ENCODE data around the gene CTRB2.
A peak's percentile ranks its signal among the peaks of the same experiment; 100 is the strongest.
"Not testable (repeated sequence)": the region's sequence is repeated elsewhere in the genome, so short reads cannot be mapped to it uniquely, and the experiment has no call there.

The CTRB2 gene

DNA sequence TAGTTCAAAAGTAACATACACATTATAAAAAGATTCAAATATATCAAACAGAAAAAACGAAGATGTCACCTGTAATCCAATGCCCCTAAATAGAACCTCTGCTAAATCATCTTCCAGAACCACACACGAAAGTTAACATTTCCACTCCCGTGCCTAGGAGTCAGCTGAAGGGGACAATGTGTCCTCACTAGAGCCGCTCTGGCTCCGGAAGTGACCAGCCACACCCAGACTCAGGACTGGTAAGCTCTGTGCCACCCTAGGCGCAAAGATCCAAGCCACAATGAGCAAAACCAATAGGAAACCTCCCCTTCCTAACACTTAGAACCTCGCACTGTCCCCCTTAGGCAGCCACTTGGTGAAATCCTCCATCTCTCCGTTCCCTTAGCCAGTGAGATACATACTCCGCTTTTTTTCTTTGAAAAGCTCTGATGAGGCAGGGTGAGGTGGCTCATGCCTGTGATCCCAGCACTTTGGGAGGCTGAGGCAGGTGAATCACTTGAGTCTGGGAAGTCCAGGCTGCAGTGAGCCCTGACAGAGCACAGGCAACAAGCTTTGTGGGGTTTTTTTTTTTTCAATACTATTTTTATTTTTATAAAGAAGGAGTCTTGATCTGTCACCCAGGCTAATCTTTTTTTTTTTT lies 23.6 kb upstream of the CTRB2 start:
- TF ChIP-seq TAF1 (IDR thresholded peaks at IDR 0.05; ENCODE audit: borderline replicate concordance, low read depth, low read length) (no peak), POLR2A (IDR thresholded peaks at IDR 0.05; ENCODE audit: low read depth, low read length) (no peak), POLR2AphosphoS5 (IDR thresholded peaks at IDR 0.05; ENCODE audit: low read depth, low read length) (no peak)
- DNase-seq (ENCODE audit: insufficient read length) (no peak), FAIRE-seq (no peak)

DNA sequence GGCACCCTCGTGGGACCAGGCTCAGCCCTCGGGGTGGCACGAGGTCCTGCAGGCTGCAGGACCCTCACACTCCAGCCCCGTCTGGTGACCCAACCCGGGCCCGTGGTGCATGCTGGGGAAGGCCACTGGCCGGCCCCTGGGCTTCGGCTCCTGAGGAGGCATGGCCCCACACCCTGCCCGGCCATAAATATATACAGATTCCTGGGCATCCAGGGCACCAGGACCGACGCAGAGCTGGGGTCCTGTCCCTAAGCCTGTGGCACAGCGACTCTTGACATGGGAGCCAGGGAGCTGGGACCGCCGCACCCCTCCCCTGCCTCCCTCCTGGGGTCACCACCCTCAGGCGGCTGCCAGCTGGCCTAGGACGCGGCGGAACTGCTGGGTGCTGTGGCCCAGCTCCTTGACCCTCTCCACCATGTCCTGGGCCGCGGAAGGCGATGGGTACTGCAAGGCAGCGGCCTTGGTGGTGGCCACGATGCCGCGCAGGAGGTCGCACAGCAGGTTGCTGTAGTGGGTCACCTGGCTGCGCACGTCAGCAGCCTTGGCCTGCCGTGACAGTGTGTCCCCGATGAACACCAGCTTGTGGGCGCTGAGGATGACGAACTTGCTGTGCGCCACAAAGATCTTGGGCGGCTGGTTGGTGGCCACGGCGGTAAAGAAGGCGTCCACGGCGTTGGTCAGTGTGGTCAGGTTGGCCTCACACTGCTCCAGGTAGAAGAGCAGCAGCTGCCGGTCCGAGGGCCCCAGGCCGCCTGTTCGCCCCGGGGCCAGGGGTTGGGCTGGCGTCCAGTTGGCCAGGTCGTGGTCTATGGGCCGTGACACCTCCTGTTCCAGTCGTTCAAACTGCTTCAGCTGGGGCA lies 22.4 kb upstream of the CTRB2 start:
- FAIRE-seq = no peak
- TF ChIP-seq TAF1 (IDR thresholded peaks at IDR 0.05; ENCODE audit: borderline replicate concordance, low read depth, low read length) = no peak
- no peak for DNase-seq (ENCODE audit: insufficient read length)

DNA sequence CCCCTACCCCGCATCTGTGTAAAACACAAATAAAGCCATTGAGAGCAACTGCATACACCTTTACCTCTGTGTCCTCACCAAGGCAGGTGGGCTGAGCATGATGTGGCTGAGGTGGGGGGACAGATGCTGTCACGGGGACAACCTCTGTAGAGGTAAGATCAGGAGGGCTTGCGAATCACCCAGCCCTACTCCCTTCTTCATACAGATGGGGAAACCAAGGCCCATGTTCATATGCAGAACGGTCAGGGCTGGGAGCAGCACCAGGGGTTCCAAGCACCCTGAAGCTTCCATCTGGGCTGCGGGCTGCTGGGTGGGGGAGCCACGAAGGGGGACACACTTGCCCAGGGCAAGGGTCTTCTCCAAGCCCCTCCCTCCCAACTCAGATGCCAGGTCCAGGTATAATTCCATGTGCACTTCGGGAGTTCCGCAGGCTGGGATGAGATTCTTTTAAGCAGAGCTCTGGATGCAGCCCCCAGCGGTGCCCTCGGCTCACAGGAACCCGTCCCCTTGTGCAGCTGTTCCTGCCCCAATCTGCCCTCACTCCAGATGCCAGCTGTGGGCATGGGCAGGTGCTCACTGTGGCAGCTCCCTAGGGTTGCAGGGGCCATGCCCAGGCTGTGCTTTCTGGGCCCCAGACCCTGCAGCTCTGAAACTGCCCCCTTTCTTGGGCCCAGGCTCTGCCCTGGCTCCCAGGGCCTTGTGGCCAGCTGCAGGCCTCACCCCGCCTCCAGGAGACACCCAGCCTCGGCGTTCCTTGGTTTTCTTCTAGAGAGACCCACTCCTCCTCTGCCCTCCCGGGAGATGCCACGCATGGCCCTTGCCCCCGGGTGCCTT lies 21.4 kb upstream of the CTRB2 start:
- TF ChIP-seq POLR2AphosphoS5 (IDR thresholded peaks at IDR 0.05; ENCODE audit: low read depth, low read length) (no peak), POLR2A (IDR thresholded peaks at IDR 0.05; ENCODE audit: low read depth, low read length) (no peak), TAF1 (IDR thresholded peaks at IDR 0.05; ENCODE audit: borderline replicate concordance, low read depth, low read length) (no peak)
- FAIRE-seq = no peak
- no peak for DNase-seq (ENCODE audit: insufficient read length)

DNA sequence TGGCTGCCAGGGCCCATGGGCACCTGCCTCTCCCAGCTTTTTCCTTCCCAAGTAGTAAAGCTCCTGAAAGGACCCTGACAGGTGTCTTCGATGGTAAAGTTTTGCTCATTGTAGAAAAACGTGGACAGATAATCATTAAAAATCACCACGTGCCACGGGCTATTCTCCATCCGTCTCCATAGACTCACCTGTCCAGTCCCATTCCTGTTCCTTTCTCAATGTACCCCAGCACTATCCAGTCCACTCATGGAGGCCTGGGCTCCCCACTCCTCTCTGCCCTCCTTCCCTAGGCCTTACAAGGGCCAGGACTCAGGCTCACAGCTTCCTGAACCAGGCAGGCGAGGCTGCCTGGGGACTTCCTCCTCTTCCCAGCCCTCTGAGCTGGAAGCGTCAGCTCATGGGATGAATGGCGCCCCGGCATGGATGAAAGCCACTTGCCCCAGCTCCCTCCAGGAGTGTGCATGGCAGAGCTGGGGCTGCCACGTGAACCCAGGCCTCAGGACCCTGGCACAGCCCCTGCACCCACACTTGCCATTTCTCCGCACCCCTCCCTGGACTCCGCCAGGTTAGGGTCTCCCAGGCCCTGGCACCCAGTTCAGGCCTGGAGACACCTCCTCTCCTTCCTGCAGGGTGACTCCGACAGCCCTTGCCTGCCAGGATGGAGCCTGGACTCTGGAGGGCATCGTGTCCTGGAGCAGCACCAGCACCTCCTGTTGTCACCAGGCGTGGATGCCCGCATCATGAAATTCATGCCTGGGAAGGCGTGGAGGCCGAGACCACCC lies 20.6 kb upstream of the CTRB2 start:
- DNase-seq (ENCODE audit: insufficient read length) = no peak
- FAIRE-seq = no peak
- TF ChIP-seq POLR2A (IDR thresholded peaks at IDR 0.05; ENCODE audit: low read depth, low read length) = no peak
- no peak for TF ChIP-seq TAF1 (IDR thresholded peaks at IDR 0.05; ENCODE audit: borderline replicate concordance, low read depth, low read length)
- TF ChIP-seq POLR2AphosphoS5 (IDR thresholded peaks at IDR 0.05; ENCODE audit: low read depth, low read length) = no peak

DNA sequence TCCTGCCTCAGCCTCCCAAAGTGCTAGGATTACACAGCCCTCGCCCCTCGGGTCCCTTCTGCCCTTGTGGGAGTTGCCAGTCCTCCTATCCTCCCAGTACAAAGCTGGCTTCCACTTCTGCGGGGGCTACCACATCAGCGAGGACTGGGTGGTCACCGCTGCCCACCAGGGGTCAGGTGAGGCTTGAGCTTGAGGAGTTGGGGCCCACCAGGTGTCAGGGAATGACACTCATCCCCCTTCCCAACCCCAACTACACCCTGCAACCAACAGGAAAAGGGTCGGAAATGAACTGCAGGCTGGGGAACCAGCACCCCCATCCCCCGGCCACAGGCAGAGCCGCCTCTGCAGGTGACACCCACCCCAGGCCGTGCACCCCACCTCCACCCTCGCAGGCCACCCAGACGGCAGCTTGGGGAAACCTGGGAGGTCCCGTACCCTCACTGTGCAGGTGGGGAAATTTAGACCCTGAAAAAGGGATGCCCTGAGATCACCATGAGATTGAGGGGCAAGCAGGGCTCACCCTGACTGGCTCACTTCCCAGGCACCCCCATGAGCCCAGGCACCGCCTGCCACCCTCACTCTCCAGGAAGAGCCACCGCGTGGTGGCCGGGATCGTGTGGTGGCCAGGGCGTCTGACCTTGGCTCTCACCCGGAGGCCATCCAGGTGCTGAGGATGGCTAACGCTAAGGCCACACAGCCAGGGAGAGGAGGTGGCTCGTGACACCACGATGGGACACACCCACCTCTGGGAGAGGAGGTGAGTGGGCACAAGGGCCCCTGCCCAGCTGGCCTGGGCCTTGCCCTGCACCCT lies 19.8 kb upstream of the CTRB2 start:
- TF ChIP-seq POLR2A (IDR thresholded peaks at IDR 0.05; ENCODE audit: low read depth, low read length) = no peak
- no peak for TF ChIP-seq POLR2AphosphoS5 (IDR thresholded peaks at IDR 0.05; ENCODE audit: low read depth, low read length)
- no peak for TF ChIP-seq TAF1 (IDR thresholded peaks at IDR 0.05; ENCODE audit: borderline replicate concordance, low read depth, low read length)
- FAIRE-seq (no peak), DNase-seq (ENCODE audit: insufficient read length) (no peak)

DNA sequence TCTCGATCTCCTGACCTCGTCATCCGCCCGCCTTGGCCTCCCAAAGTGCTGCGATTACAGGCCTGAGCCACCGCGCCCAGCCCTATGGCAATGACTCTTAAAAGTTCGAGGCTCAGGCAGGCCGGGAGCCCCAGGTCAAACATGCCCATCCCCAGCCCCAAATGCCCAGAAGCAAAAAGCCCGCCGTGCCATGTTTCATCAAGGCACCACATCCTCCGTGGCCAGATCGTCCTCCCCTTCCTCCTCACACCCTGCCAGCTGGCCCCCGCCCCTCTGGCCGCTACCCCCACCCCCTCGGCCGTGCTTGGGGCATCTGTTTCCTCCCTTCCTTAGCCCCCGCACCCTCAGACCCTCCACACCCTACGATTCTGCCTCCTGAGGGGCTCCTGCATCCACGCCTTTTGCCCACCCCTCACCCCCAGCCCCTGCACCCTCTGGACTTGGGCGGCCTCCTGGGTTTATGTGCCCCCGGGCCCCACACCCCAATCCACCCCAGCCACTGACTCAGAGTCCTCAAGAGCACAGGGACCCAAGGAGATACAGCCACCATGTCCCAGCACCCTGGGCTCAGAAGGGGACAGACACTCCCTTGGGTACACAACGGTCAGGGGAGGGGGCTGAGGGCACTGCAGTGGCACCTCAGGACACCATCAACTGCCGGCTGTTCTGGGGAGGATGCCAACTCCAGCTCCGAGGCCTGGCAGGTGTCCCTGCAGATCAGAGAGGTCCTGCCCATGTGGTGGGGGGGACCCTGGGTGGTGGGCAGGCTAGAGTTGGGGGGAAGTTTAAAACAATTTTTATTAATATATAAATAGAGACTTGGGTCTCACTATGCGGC lies 18.9 kb upstream of the CTRB2 start:
- TF ChIP-seq POLR2AphosphoS5 (IDR thresholded peaks at IDR 0.05; ENCODE audit: low read depth, low read length) (no peak), POLR2A (IDR thresholded peaks at IDR 0.05; ENCODE audit: low read depth, low read length) (no peak), TAF1 (IDR thresholded peaks at IDR 0.05; ENCODE audit: borderline replicate concordance, low read depth, low read length) (no peak)
- DNase-seq (ENCODE audit: insufficient read length) (no peak), FAIRE-seq (no peak)

DNA sequence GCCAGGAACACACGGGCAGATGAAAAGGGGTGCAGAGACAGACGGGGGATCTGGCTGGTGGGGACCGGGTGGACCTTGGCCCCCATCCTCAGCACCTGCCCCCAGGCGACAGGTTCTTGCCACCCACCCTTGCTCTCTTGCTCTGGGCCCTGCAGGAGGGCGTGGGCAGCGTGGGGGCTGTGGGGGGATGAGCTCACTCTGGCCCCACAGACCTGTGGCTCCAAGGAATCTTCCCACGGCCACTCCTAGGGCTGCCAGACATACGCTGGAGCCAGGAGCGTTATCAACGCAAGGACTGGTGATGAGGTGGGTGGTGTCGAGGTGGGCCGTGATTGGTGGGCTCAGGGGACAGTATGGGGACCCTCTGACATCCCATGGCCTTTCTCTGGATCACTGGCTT lies 18.1 kb upstream of the CTRB2 start:
- DNase-seq (ENCODE audit: insufficient read length) (no peak), FAIRE-seq (no peak)
- TF ChIP-seq POLR2A (IDR thresholded peaks at IDR 0.05; ENCODE audit: low read depth, low read length) = no peak
- TF ChIP-seq TAF1 (IDR thresholded peaks at IDR 0.05; ENCODE audit: borderline replicate concordance, low read depth, low read length) = no peak

DNA sequence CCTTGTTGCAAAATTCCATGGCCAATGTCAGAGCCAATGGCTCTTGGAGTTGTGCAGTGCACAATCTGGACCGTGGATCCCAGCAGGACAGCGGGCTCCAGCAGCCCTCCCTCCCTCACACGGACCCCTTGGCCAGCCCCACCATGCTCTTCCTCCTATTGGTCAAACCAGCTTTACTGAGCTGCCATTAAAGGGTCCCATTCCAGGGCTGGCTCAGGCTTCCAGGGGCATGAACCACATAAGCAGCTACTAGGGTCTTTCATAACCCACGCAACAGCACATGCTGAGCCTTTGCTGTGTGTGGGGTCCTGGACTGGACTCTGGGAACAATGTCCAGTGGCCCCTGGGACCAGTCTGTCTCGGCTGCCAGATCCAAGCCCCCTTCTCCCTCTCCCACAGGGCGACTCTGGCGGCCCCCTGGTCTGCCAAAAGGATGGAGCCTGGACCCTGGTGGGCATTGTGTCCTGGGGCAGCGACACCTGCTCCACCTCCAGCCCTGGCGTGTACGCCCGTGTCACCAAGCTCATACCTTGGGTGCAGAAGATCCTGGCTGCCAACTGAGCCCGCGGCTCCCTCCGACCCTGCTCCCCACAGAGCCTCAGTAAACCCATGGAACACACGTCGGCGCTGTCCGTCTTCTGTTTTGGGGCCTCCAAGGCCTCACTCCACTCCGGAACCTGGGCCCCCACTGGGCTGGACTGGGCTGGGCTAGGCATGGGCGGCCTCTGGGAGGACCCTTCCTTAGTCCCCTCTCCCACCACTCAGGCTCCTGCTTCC lies 17.5 kb upstream of the CTRB2 start:
- DNase-seq (ENCODE audit: insufficient read length) = no peak
- TF ChIP-seq POLR2AphosphoS5 (IDR thresholded peaks at IDR 0.05; ENCODE audit: low read depth, low read length) = no peak
- TF ChIP-seq TAF1 (IDR thresholded peaks at IDR 0.05; ENCODE audit: borderline replicate concordance, low read depth, low read length) = no peak
- no peak for TF ChIP-seq POLR2A (IDR thresholded peaks at IDR 0.05; ENCODE audit: low read depth, low read length)
- FAIRE-seq = no peak

DNA sequence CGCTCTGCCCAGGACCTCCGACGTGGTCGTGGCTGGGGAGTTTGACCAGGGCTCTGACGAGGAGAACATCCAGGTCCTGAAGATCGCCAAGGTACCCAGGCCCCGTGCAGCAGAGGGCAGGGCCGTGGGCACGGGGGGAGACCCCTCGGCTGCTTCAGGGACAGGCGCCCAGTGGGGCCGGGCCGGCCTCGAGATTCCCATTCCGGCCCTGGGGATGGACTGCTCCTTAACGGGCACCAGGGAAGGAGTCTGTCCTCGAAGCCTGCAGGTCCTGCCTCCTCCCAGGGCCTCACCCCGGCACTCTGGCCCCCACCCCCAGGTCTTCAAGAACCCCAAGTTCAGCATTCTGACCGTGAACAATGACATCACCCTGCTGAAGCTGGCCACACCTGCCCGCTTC lies 16.2 kb upstream of the CTRB2 start:
- peak; percentile 66 for FAIRE-seq
- DNase-seq (ENCODE audit: insufficient read length) = not testable (repeated sequence)
